Ovary (tissue), 3 donors: ENCODE data around the gene PPM1H.

Source experiments
- EP300 ChIP-seq: sonication (generic); formaldehyde crosslinking; IDR thresholded peaks from one replicate; pipeline ENCODE4 v1.6.1; 2017; ENCODE audit warnings: antibody characterized with exemption
- TF ChIP-seq, protein P1 (sequence below), 3 donors: fragments of 450-650 bp in 2 of 3; fragments of 200-600 bp in 1 of 3; IDR thresholded peaks; one replicate each; pipeline versions ENCODE4 v1.5.1 to v1.8.0; 2016 to 2022; ENCODE audit warnings: antibody characterized with exemption in 3 of 3, mild to moderate bottlenecking in 1 of 3
- donor health status: DM: no; HTN: no; CAD: no.

DNA sequence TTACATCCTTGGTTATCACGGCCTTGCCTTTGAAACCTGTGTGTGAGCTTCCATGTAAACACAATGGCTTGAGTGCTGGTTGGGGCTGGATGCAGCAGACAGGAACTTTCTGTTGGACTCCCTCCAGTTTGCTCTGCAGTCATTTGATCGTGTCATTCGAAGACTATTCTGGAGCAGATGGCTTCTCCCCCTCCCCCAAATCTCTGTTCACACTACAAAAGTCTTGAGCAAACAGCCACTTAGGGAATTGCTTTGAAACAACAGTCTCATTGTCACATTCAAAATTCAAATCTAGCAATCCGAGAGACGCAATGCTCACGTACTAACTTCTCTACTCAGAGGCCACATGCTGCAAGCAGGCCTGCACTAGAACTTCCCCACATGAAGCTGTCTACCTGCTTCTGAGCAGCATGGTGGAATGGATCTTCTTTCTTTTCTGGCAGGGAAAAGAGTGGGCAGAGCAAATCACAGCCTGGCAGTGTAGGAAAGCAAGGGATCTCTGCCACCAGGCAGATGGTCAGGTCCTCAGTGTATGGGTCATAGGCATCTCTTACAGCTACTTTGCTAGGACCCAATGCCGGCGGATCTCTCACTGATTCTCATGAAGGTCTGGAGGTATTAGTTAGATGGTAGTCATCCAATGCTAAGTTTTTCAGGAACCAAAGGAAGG, 214.2 kb downstream of the PPM1H start:
- no peak for TF ChIP-seq EP300
- TF ChIP-seq, protein P1, sequence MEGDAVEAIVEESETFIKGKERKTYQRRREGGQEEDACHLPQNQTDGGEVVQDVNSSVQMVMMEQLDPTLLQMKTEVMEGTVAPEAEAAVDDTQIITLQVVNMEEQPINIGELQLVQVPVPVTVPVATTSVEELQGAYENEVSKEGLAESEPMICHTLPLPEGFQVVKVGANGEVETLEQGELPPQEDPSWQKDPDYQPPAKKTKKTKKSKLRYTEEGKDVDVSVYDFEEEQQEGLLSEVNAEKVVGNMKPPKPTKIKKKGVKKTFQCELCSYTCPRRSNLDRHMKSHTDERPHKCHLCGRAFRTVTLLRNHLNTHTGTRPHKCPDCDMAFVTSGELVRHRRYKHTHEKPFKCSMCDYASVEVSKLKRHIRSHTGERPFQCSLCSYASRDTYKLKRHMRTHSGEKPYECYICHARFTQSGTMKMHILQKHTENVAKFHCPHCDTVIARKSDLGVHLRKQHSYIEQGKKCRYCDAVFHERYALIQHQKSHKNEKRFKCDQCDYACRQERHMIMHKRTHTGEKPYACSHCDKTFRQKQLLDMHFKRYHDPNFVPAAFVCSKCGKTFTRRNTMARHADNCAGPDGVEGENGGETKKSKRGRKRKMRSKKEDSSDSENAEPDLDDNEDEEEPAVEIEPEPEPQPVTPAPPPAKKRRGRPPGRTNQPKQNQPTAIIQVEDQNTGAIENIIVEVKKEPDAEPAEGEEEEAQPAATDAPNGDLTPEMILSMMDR (IDR thresholded peaks at IDR 0.05) = no peak
